ENCODE measurements around the gene LLGL1. TPM values are rescaled to one million over a fixed set of nuclear protein-coding genes. Genes with fewer than 3 reads are reported as not detected.

Gene LLGL1
- 1 to 10 TPM; 7.5 to 8.6 TPM for total RNA-seq
- long read RNA-seq = 0 reads

GRCh38 chr17:18225121-18225641 is at the start of gene LLGL1:
TSS of gene LLGL1 (plus strand) at chr17:18225635. CDS start at chr17:18225683, 48 bp downstream.
- intact Hi-C loops (cut with DNase I, micrococcal nuclease) = no loop called here
- DNase-seq (peak; percentile 95 to 98), ATAC-seq (peak; percentile 99)

GRCh38 chr17:18176176-18176575 is 49.3 kb upstream of the LLGL1 start:
- DNase-seq (no peak), ATAC-seq (no peak)
- intact Hi-C loops (cut with DNase I, micrococcal nuclease) = no loop called here

GRCh38 chr17:18177133-18177532 is 48.3 kb upstream of the LLGL1 start:
- ATAC-seq = no peak
- intact Hi-C loops (cut with DNase I, micrococcal nuclease) = no loop called here
- DNase-seq = no peak

GRCh38 chr17:18177722-18178121 is 47.7 kb upstream of the LLGL1 start:
- no peak for ATAC-seq
- intact Hi-C loops (cut with DNase I, micrococcal nuclease) = no loop called here

GRCh38 chr17:18179196-18179595 is 46.2 kb upstream of the LLGL1 start:
- DNase-seq (no peak), ATAC-seq (no peak)
- intact Hi-C loops (cut with DNase I, micrococcal nuclease) = no loop called here

More at GRCh38 chr17:18177722-18178121, 47.7 kb upstream of the LLGL1 start:
- DNase-seq = no peak

GRCh38 chr17:18179804-18180203 is 45.6 kb upstream of the LLGL1 start:
- ATAC-seq = no peak
- intact Hi-C loops (cut with DNase I, micrococcal nuclease) = no loop called here
- no peak for DNase-seq

GRCh38 chr17:18181358-18181757 is 44.1 kb upstream of the LLGL1 start:
- DNase-seq (no peak), ATAC-seq (no peak)
- intact Hi-C loops (cut with DNase I, micrococcal nuclease) = no loop called here

GRCh38 chr17:18182110-18182977 is 43.1 kb upstream of the LLGL1 start:
- intact Hi-C loops (cut with DNase I, micrococcal nuclease) = no loop called here
- DNase-seq (peak; percentile 62 to 63), ATAC-seq (peak; percentile 29)

- DNase-seq (peak; percentile 83 to 91), ATAC-seq (peak; percentile 55)
- intact Hi-C loops (cut with DNase I, micrococcal nuclease) = no loop called here
Measured at GRCh38 chr17:18182978-18183333, 42.5 kb upstream of the LLGL1 start.

- ATAC-seq = peak; percentile 84
- DNase-seq = peak; percentile 94 to 99
- intact Hi-C loops (cut with DNase I, micrococcal nuclease) = no loop called here
Measured at GRCh38 chr17:18183334-18184142, 41.9 kb upstream of the LLGL1 start, which contains the start of gene ALKBH5. TSS of gene ALKBH5 (plus strand) at chr17:18183828. CDS start at chr17:18184244, 416 bp downstream.

- intact Hi-C loops (cut with DNase I, micrococcal nuclease) = loop anchor here in 1 of 2 donors (5.0 kb wide), 1 partner anchor 42 kb away; no protein-coding TSS in a partner anchor
- peak; percentile 64 to 66 for DNase-seq
- peak; percentile 6 for ATAC-seq
Measured at GRCh38 chr17:18184143-18185031, 41.0 kb upstream of the LLGL1 start.

GRCh38 chr17:18185391-18185790 is 40.0 kb upstream of the LLGL1 start:
- ATAC-seq = no peak
- intact Hi-C loops (cut with DNase I, micrococcal nuclease) = loop anchor here in 1 of 2 donors (5.0 kb wide), 1 partner anchor 43 kb away; no protein-coding TSS in a partner anchor
- no peak for DNase-seq

- intact Hi-C loops (cut with DNase I, micrococcal nuclease) = loop anchor here in 1 of 2 donors (5.0 kb wide), 1 partner anchor 44 kb away; no protein-coding TSS in a partner anchor
- ATAC-seq = no peak
- DNase-seq = no peak
Measured at GRCh38 chr17:18185832-18186626, 39.4 kb upstream of the LLGL1 start.

GRCh38 chr17:18186627-18186982 is 38.8 kb upstream of the LLGL1 start:
- no peak for ATAC-seq
- DNase-seq = no peak
- intact Hi-C loops (cut with DNase I, micrococcal nuclease) = loop anchor here in 1 of 2 donors (5.0 kb wide), 1 partner anchor 44 kb away; no protein-coding TSS in a partner anchor

GRCh38 chr17:18187226-18187625 is 38.2 kb upstream of the LLGL1 start:
- intact Hi-C loops (cut with DNase I, micrococcal nuclease) = loop anchor here in 1 of 2 donors (5.0 kb wide), 1 partner anchor 45 kb away; no protein-coding TSS in a partner anchor
- ATAC-seq (no peak), DNase-seq (no peak)

GRCh38 chr17:18187821-18188761 is 37.3 kb upstream of the LLGL1 start:
- DNase-seq = peak in 1 of 2 donors; percentile 53
- intact Hi-C loops (cut with DNase I, micrococcal nuclease) = loop anchor here in 1 of 2 donors (5.0 kb wide), 1 partner anchor 46 kb away; no protein-coding TSS in a partner anchor

More at GRCh38 chr17:18187821-18188761, 37.3 kb upstream of the LLGL1 start:
- peak; percentile 9 for ATAC-seq

Data from left colon (tissue), 2 donors.